GM15510 (cell line): Measurements from ENCODE around the gene GPRC5D.

Experiments
- POLR2A ChIP-seq: IDR thresholded peaks from 3 replicates; pipeline ENCODE4 v1.6.1; 2011; ENCODE audit warnings: borderline replicate concordance; ENCODE audit not compliant: insufficient read length; ENCODE audit errors: extremely low read depth

The GPRC5D gene

DNA sequence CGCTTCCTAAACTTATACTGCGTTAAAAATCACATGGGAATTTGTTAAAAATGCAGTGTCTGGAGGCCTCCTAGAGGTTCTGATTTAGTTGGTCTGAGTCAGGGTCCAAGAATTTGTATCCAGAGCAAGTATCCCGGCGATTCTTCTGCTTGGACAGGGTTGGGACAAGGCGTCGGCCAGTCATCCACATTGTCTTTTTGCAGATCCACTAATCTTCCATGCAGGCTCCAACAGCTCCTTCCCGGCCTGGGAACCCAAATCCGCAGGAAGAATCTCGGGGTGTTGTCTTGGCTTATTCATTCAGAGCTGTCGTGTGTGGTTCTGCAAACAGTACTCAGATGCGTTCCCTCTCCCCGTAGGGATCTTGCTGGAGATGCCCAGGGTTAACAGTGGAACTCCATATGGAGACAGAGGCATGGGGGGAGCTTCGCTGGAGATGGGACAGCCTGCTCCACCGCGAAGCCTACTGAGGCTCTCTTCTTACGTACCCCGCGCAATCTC lies 25.3 kb downstream of the GPRC5D start:
- no peak for TF ChIP-seq POLR2A

DNA sequence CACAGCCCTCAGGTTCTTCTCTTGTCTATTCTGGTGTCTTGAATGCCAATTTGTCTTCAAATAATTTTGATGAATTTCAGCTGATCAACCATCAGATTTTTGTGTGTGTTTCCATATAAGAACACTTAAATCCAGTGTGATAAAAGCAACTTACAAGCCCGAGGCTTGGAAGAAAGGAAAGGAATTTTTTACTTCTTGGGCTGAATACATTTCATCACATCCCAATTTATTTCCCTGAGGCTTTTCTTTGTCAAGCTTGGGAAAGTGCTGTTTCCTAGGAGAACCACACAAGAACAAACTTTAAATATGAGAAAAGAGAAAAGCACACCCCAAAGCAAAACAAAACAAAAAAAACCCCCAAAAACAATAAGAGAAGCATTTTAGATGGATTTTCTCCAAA lies 26.6 kb downstream of the GPRC5D start:
- no peak for TF ChIP-seq POLR2A

DNA sequence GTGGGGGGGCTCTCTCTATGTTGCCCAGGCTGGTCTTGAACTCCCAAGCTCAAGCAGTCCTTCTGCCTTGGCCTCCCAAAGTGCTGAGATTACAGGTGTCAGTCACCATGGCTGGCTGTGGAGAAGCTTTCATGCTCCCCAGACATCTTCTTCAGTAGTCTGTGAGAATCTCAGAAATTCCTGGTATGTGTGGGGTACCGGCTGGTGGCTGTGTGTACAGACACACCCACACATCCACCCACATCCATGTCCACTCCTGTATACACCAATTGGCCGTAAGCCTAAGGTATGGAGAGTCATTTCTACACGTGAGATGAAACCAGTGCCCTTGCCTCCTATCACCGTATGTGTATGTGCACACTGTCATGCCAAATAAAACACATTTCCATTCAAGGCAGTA lies 27.8 kb downstream of the GPRC5D start:
- no peak for TF ChIP-seq POLR2A

DNA sequence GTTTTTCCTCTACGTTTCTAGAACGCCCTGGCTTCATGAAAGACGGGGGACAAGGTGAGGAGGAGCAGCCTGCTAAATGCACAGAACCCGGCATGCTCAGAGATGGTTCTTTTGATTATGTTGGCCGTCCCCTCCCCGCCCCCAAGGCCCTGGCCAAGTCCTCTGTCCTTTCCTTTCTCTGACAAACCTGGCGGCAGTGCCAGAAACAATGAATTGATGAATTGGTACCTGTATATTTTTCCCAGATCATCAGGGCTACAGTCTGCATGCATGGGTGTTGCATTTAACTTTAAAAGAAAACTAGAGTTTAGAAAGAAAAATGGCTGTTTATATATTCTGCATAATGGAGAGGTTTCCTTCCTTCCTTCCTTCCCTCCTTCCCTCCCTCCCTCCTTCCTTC lies 29.0 kb downstream of the GPRC5D start:
- TF ChIP-seq POLR2A: no peak

DNA sequence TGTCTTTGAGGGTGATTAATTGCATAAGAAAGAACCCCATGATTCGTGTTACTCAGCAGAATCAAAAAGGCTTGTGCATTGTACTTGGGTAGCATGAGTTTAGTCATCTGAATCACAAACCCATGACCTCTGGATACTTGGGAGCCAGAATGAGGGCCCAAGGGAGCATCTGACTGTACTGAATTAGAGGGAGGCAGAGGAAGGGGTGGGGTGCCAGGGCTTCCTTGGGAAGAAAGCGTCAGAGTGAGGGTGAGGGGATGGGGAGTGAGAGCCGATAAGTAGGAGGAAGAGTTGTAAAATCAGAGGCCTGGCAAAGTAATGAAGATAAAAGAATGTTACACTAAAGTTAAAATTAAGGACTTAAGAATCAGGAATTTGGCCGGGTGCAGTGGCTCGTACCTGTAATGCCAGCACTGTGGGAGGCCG lies 29.8 kb downstream of the GPRC5D start:
- TF ChIP-seq POLR2A: no peak

- no peak for TF ChIP-seq POLR2A
These were observed 32.1 kb downstream of the GPRC5D start for GRCh38 chr12:12919666-12920435.

DNA sequence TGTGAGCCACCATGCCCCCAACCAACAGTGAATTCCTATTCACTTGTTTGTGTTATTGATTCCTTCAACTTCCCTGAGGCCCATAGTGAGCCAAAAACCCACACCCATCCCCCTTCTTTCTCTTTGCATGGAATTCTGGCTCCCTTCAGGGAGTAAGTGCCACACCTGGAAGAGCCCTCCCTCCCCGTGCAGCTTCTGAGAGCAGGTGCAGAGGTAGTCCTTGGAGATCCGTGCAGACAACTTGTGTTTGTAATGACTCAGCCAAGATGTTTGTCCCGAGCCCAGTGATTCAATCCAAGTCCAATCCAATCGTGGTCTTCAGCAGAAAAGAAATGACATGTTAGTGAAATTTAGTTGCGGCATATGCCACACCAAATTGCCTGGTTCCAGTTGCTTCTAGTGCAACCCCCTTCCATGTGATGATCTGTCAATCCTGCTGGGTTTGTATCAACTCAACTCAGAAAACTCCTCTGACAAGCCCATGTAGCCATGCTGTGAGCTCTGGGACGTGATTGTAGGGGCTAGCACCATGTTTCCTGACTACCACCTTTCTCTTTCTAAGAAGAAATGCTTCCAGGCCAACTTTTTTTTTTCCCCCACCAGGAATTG lies 33.1 kb downstream of the GPRC5D start:
- no peak for TF ChIP-seq POLR2A

DNA sequence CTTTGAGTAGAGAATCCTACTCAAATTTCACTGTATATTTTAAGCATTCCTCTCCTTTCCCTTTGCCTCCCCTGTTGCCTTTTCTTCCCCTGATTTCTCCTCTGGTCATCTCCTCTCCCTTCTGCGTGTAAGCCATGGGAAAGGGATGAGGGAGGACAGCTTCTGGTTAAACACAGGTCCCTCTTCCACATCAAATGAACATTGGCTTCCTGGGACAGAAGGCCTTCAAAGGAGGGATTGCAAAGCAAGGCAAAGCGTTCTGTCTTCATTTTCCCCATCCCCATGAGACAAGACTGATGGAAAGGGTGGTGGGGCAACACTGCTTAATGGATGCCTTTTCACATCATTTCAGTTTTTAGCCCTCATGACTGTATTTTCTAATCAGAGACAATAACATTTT lies 34.5 kb downstream of the GPRC5D start:
- TF ChIP-seq POLR2A: no peak

DNA sequence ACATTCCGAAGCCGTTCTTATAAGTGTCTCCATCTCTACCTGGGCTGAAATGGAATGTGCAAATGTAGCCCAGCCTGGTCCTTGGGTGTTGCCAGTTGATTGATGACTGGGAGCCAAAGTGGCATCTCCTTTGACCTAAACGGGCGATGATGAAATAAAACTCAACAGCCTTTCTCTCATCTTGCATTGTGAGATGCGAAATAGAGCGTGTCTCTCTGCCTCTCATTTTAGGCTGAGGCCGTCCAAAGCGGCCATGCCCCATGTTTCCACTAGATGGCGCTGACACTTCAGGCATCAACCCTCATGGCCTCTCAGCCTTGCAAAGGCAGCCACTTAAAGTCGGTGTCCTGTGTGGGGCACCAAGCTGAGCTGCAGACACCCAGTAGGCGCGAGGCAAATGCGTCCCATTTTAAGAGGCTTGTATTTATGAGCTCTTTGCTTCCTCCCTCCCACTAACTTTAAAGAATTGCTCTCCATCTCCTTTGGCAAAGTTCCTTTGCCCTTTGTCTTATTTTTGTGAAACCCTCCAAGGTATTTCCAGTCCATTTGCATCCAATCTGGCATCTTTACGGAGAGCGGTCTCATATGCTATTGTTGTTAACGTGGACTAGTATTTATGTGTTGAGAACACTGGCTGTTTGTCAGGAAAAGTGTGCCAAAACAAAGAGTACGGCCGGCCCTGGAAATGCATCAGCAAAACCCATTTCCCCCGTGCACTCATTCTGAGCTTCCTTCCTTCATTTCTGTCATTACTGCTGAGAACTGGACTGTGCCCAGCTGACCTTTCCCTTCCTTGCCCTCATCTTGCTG lies 35.6 kb downstream of the GPRC5D start:
- no peak for TF ChIP-seq POLR2A

- no peak for TF ChIP-seq POLR2A
These were observed 36.3 kb downstream of the GPRC5D start for GRCh38 chr12:12915656-12916055.

DNA sequence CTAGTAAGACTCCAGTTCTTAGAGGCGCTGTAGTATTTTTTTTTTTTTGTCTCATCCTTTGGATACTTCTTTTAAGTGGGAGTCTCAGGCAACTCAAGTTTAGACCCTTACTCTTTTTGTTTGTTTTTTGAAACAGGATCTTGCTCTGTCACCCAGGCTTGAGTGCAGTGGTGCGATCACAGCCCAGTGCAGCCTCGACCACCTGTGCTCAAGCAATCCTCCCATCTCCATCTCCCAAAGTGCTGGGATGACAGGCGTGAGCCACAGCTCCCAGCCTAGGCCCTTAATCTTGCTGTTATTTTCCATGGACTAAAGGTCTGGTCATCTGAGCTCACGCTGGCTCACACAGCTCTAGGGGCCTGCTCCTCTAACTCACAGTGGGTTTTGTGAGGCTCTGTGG lies 39.3 kb downstream of the GPRC5D start:
- no peak for TF ChIP-seq POLR2A

DNA sequence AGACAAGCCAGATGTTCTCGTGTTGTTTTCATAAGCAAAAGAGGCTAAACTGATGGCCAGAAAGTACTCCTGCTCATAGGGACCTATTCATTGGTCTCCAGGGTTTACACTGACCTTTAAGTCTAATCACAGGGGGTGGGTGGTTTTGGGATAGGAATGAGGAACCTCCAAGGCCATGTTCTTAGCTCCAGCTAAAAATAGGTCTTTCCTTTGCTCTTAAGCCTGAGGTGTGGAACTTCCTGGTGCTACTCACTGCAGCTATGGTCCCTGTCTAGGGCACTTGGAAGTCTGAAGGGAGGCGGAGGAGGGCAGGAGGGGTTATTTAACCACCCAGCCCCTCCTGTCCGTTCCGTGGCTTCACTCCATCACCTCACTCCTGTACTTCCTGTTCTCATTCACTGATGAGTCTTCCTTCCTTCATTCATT lies 42.0 kb downstream of the GPRC5D start:
- TF ChIP-seq POLR2A: no peak

DNA sequence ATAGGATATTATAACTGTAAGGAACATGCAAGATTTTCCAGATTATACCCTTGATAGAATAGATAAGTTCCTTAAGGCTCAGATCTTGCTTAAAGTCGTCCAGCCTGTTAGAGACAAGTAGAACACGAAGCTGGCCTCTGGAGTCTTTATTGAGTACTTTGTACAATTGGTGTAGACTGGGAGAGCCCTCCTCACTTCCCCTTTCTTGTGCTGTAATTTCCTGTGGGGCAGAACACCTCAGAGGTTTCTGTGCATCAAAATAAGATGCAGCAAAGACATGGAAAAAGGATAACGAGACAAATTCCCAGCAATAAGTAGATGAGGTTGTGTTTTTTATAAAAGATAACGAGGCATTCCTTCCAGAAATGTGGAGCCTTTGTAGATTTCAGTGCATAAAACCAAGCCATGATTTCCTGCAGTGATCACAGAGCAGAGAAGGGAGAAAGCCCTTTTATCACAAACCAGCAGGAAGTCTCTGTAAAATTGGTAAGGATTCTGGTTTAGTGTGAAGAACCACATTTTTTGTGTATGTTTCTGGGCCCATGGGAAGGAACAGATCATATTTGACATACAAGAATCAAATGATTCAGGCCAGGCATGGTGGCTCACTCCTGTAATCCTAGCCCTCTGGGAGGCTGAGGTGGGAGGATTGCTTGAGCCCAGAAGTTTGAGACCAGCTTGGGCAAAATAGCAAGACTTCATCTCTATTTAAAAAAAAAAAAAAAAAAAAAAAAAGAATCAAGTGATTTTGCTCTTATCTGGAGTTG lies 42.6 kb downstream of the GPRC5D start:
- TF ChIP-seq POLR2A: no peak

DNA sequence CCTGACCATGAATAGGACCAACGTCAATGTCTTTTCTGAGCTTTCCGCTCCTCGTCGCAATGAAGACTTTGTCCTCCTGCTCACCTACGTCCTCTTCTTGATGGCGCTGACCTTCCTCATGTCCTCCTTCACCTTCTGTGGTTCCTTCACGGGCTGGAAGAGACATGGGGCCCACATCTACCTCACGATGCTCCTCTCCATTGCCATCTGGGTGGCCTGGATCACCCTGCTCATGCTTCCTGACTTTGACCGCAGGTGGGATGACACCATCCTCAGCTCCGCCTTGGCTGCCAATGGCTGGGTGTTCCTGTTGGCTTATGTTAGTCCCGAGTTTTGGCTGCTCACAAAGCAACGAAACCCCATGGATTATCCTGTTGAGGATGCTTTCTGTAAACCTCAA lies 43.3 kb downstream of the GPRC5D start:
- TF ChIP-seq POLR2A: no peak

DNA sequence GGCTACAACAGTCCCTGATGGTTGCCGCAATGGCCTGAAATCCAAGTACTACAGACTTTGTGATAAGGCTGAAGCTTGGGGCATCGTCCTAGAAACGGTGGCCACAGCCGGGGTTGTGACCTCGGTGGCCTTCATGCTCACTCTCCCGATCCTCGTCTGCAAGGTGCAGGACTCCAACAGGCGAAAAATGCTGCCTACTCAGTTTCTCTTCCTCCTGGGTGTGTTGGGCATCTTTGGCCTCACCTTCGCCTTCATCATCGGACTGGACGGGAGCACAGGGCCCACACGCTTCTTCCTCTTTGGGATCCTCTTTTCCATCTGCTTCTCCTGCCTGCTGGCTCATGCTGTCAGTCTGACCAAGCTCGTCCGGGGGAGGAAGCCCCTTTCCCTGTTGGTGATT lies 43.7 kb downstream of the GPRC5D start:
- no peak for TF ChIP-seq POLR2A

DNA sequence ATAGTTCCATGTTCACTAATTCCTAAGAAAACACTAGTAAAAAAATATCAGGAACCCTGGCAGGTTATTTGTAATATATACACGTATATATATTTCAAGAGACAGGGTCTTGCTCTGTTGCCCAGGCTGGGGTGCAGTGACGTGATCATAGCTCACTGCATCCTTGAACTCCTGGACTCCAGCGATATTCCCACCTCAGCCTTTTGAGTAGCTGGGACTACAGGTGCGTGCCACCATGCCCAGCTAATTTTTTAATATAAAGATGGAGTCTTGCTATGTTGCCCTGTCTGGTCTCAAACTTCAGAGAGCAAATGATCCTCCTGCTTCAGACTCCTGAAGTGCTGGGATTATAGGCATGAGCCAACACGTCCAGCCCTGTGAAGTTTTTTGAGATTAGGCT lies 44.4 kb downstream of the GPRC5D start:
- no peak for TF ChIP-seq POLR2A
